Measurements from ENCODE around the gene CYFIP2. TPM values are rescaled to one million over a fixed set of nuclear protein-coding genes. Genes with fewer than 3 reads are reported as not detected.

CYFIP2 gene
- total RNA-seq, 2 experiments from 2014 or later, result 271 to 287 TPM

DNA sequence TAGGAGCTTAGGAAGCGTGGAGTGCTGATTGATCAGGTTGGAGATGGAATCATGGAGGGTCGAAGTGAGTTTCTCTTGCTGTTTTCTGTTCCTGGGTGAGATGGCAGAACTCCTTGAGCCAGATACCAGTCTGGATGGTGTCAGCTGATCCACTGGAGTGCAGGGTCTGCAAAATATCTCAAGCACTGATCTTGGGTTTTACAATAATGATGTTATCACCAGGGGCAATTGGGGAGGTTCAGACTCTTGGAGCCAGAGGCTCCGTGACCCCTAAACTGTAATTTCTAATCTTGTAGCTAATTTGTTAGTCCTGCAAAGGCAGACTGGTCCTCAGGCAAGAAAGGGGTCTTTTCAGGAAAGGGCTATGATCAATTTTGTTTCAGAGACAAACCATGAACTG, 114.1 kb downstream of the CYFIP2 start:
- intact Hi-C loops (cut with DNase I, micrococcal nuclease), result no loop called here
- peaks cover 99% of the 10 kb centered on the region for H3K36me3 Mint-ChIP-seq (ENCODE audit: low read depth)
- POLR2A ChIA-PET, result no interaction called here

DNA sequence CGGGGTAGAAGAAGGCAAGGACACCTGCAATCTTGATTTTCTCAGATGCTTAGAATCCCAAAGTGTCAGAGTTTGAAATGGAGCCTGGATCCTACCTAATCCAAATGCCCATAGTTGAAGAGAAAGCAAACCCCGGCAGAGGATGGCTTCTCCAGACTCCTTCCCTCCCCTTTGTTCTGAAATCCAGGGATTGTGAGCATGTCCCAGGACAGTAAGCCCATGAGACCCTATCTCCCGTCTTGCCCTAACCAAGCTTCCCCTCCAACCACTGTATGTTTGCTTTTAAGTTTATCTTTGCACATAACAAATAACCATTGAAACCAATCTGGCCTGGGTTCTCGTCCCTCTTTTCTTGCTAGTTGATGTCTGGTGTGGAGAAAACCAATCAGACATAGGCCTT, 115.8 kb downstream of the CYFIP2 start:
- peaks cover 98% of the 10 kb centered on the region for H3K36me3 ChIP-seq (ENCODE audit: insufficient read depth, low read length)
- intact Hi-C loops (cut with DNase I, micrococcal nuclease), result no loop called here
- peaks cover 97% of the 10 kb centered on the region for H3K36me3 Mint-ChIP-seq (ENCODE audit: low read depth)
- POLR2A ChIA-PET, result no interaction called here
- H3K9me3 Mint-ChIP-seq, result no peaks in the 10 kb centered on the region
- H3K27me3 Mint-ChIP-seq, result no peaks in the 10 kb centered on the region
- no peaks in the 10 kb centered on the region for H3K9me3 ChIP-seq (ENCODE audit: control insufficient read depth in 1 of 2, insufficient read depth in 1 of 2, low read length in 2 of 2)
- H3K4me3 ChIP-seq (ENCODE audit: low read length), result no peak overlapping the region
- TF ChIP-seq, protein P1, sequence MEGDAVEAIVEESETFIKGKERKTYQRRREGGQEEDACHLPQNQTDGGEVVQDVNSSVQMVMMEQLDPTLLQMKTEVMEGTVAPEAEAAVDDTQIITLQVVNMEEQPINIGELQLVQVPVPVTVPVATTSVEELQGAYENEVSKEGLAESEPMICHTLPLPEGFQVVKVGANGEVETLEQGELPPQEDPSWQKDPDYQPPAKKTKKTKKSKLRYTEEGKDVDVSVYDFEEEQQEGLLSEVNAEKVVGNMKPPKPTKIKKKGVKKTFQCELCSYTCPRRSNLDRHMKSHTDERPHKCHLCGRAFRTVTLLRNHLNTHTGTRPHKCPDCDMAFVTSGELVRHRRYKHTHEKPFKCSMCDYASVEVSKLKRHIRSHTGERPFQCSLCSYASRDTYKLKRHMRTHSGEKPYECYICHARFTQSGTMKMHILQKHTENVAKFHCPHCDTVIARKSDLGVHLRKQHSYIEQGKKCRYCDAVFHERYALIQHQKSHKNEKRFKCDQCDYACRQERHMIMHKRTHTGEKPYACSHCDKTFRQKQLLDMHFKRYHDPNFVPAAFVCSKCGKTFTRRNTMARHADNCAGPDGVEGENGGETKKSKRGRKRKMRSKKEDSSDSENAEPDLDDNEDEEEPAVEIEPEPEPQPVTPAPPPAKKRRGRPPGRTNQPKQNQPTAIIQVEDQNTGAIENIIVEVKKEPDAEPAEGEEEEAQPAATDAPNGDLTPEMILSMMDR (IDR thresholded peaks at IDR 0.05), result no peak
- H3K27ac Mint-ChIP-seq, result peak overlapping the region; percentile 47
- no peaks in the 10 kb centered on the region for H3K27me3 ChIP-seq (ENCODE audit: control insufficient read depth in 1 of 2, insufficient read depth in 2 of 2, low read length in 2 of 2)
- DNase-seq (no peak), ATAC-seq (ENCODE audit: poor library complexity) (no peak)
- no peaks in the 10 kb centered on the region for H3K4me1 ChIP-seq (ENCODE audit: insufficient read depth, low read length)
- no peak overlapping the region for H3K4me3 Mint-ChIP-seq
- H3K27ac ChIP-seq (ENCODE audit: low read depth in 1 of 2, low read length in 2 of 2), result no peak overlapping the region
- H3K4me1 Mint-ChIP-seq (ENCODE audit: low read depth), result no peaks in the 10 kb centered on the region
- CTCF ChIA-PET, result no interaction called here

More for the DNA sequence above, 114.1 kb downstream of the CYFIP2 start:
- H3K4me1 ChIP-seq (ENCODE audit: insufficient read depth, low read length), result no peaks in the 10 kb centered on the region
- DNase-seq (no peak), ATAC-seq (ENCODE audit: poor library complexity) (no peak)
- H3K9me3 ChIP-seq (ENCODE audit: control insufficient read depth in 1 of 2, insufficient read depth in 1 of 2, low read length in 2 of 2), result no peaks in the 10 kb centered on the region
- no peaks in the 10 kb centered on the region for H3K4me1 Mint-ChIP-seq (ENCODE audit: low read depth)
- H3K9me3 Mint-ChIP-seq, result no peaks in the 10 kb centered on the region
- H3K36me3 ChIP-seq (ENCODE audit: insufficient read depth, low read length), result peaks cover 100% of the 10 kb centered on the region
- H3K4me3 ChIP-seq (ENCODE audit: low read length), result no peak overlapping the region
- CTCF ChIA-PET, result no interaction called here
- H3K27me3 ChIP-seq (ENCODE audit: control insufficient read depth in 1 of 2, insufficient read depth in 2 of 2, low read length in 2 of 2), result no peaks in the 10 kb centered on the region
- H3K27ac ChIP-seq (ENCODE audit: low read depth in 1 of 2, low read length in 2 of 2), result no peak overlapping the region
- peak overlapping the region; percentile 76 for H3K27ac Mint-ChIP-seq
- H3K4me3 Mint-ChIP-seq, result no peak overlapping the region
- TF ChIP-seq, protein P1 (IDR thresholded peaks at IDR 0.05), result no peak
- H3K27me3 Mint-ChIP-seq, result no peaks in the 10 kb centered on the region

DNA sequence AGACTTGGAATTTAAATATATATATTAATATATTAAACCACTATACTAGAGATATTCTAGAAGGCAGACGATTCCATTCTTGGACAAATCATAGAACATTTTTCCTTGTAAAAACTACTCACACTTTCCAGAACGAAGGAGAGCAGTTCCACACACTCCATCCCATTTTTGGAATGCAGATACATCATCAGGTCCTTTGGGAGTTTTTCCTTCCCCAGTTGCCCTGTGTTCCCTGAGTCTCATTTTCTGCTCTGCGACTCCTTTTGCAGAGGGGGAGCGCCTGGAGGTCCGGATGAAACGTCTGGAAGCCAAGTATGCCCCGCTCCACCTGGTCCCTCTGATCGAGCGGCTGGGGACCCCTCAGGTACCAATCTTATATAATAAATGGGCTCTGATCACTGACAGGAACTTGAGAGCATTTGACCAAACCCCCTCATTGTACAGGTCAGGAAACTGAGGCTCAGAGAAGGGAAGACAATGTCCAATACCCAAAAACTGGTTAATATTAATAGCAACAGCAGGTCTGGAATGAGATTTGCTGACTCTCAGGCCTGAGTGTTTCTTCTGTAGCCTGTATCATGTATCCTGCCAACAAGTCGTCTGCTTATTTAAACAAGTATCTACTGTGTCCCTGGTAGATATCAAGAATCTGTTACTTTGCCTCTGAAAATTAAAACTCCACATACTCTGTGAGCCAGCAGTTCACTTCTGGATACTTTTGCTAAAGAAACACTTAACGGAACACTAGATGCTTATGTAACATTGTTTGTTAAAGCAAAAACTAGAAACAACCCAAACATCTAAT, 117.3 kb downstream of the CYFIP2 start:
- intact Hi-C loops (cut with DNase I, micrococcal nuclease), result no loop called here
- ChIA-PET POLR2A (no interaction called here), CTCF (no interaction called here)
- Mint-ChIP-seq H3K9me3 (no peaks in the 10 kb centered on the region), H3K27ac (no peak overlapping the region), H3K27me3 (no peaks in the 10 kb centered on the region), H3K36me3 (ENCODE audit: low read depth) (peaks cover 96% of the 10 kb centered on the region), H3K4me1 (ENCODE audit: low read depth) (no peaks in the 10 kb centered on the region), H3K4me3 (no peak overlapping the region)
- no peak for ATAC-seq (ENCODE audit: poor library complexity)
- Histone ChIP-seq H3K9me3 (ENCODE audit: control insufficient read depth in 1 of 2, insufficient read depth in 1 of 2, low read length in 2 of 2) (no peaks in the 10 kb centered on the region), H3K27me3 (ENCODE audit: control insufficient read depth in 1 of 2, insufficient read depth in 2 of 2, low read length in 2 of 2) (no peaks in the 10 kb centered on the region), H3K4me1 (ENCODE audit: insufficient read depth, low read length) (no peaks in the 10 kb centered on the region), H3K27ac (ENCODE audit: low read depth in 1 of 2, low read length in 2 of 2) (no peak overlapping the region), H3K36me3 (ENCODE audit: insufficient read depth, low read length) (peaks cover 98% of the 10 kb centered on the region), H3K4me3 (ENCODE audit: low read length) (no peak overlapping the region)
- no peak for DNase-seq
- TF ChIP-seq, protein P1 (IDR thresholded peaks at IDR 0.05), result no peak

Data from CD4-positive, alpha-beta T cell (primary cell).